MM.1S (cell line): Measurements from ENCODE around the gene CHEK1.

Experiments used
- EZH2 ChIP-seq: fragments of 300-600 bp; sonication (generic); optimal IDR thresholded peaks from 2 replicates; pipeline ENCODE3; 2017; ENCODE audit warnings: low read depth, mild to moderate bottlenecking, antibody characterized with exemption, low read length, mixed read lengths
- TF ChIP-seq, protein P1 (sequence below): fragments of 300-600 bp; sonication (generic); IDR thresholded peaks from 2 replicates; pipeline ENCODE4 v1.5.1; 2016; ENCODE audit warnings: antibody characterized with exemption, low read length, mixed read lengths

GRCh38 chr11:125585487-125585886, 39.5 kb upstream of the CHEK1 start:
- TF ChIP-seq, protein P1, sequence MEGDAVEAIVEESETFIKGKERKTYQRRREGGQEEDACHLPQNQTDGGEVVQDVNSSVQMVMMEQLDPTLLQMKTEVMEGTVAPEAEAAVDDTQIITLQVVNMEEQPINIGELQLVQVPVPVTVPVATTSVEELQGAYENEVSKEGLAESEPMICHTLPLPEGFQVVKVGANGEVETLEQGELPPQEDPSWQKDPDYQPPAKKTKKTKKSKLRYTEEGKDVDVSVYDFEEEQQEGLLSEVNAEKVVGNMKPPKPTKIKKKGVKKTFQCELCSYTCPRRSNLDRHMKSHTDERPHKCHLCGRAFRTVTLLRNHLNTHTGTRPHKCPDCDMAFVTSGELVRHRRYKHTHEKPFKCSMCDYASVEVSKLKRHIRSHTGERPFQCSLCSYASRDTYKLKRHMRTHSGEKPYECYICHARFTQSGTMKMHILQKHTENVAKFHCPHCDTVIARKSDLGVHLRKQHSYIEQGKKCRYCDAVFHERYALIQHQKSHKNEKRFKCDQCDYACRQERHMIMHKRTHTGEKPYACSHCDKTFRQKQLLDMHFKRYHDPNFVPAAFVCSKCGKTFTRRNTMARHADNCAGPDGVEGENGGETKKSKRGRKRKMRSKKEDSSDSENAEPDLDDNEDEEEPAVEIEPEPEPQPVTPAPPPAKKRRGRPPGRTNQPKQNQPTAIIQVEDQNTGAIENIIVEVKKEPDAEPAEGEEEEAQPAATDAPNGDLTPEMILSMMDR, result no peak
- no peak for TF ChIP-seq EZH2
